OCI-LY1 (cell line): Measurements from ENCODE around the gene FUT8.

Source experiments
- EZH2 ChIP-seq: fragments of 200-600 bp; sonication (generic), shearing (Covaris generic); IDR thresholded peaks from 2 replicates; pipeline ENCODE4 v1.8.0; 2017; ENCODE audit warnings: borderline replicate concordance, mixed run types, mild to moderate bottlenecking, antibody characterized with exemption, low read length, moderate library complexity, mixed read lengths
- TF ChIP-seq, protein P1 (sequence below): fragments of 200-600 bp; sonication (generic), shearing (Covaris generic); IDR thresholded peaks from 2 replicates; pipeline ENCODE4 v1.5.1; 2017; ENCODE audit warnings: mild to moderate bottlenecking, antibody characterized with exemption, low read length, moderate library complexity, mixed read lengths

DNA sequence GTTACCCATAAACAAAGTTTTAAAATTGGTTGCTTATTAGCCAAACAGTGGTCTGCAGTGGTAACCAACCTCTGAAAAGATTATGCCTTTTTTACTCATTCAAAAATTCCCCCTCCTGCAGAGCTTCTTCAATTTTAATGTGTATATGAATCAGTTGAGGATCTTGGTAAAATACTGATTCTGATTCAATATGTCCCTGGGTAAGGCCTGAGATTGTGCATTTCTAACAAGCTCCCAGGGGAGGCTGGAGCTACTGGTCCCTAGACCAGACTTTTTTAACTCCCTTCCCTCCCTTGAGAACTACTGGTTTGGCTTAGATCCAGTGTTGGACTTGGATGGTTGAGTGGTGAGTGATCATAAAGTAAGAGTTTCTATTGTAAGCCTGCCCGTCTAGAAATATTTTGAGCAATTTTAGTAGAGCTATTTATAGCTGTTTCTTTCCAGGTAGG, 90.2 kb downstream of the FUT8 start:
- TF ChIP-seq, protein P1, sequence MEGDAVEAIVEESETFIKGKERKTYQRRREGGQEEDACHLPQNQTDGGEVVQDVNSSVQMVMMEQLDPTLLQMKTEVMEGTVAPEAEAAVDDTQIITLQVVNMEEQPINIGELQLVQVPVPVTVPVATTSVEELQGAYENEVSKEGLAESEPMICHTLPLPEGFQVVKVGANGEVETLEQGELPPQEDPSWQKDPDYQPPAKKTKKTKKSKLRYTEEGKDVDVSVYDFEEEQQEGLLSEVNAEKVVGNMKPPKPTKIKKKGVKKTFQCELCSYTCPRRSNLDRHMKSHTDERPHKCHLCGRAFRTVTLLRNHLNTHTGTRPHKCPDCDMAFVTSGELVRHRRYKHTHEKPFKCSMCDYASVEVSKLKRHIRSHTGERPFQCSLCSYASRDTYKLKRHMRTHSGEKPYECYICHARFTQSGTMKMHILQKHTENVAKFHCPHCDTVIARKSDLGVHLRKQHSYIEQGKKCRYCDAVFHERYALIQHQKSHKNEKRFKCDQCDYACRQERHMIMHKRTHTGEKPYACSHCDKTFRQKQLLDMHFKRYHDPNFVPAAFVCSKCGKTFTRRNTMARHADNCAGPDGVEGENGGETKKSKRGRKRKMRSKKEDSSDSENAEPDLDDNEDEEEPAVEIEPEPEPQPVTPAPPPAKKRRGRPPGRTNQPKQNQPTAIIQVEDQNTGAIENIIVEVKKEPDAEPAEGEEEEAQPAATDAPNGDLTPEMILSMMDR, result no peak
- TF ChIP-seq EZH2, result no peak
